Measurements from ENCODE around the gene SNX25. TPM values are rescaled to one million over a fixed set of nuclear protein-coding genes. Genes with fewer than 3 reads are reported as not detected.

SNX25 gene
- total RNA-seq, 1 experiment from 2014 or later = 3.5 TPM

- no peak for DNase-seq (ENCODE audit: low spot score)
- no peaks in the 10 kb centered on the region for H3K27me3 ChIP-seq (replicated peaks; ENCODE audit: insufficient read depth, low read depth, low read length, poor library complexity)
- no peaks in the 10 kb centered on the region for H3K36me3 ChIP-seq (ENCODE audit: insufficient read depth, low read length, poor library complexity, severe bottlenecking)
- BruUV-seq (replicated peaks) = no TSS peak
- POLR2A ChIA-PET (ENCODE audit: low non-redundant PET) = no interaction called here
- TF ChIP-seq EZH2 (IDR thresholded peaks at IDR 0.05; ENCODE audit: borderline replicate concordance, low read depth, low read length, poor library complexity, severe bottlenecking) (no peak), CTCF (conservative IDR thresholded peaks at IDR 0.05; ENCODE audit: low read depth, low read length) (no peak)
- intact Hi-C loops (cut with micrococcal nuclease; ENCODE audit: unreplicated experiment) = no loop called here
- CTCF ChIA-PET = no interaction called here
- H3K4me3 ChIP-seq (ENCODE audit: low read depth, low read length, poor library complexity, severe bottlenecking) = no peak overlapping the region
- no peak overlapping the region for H3K27ac ChIP-seq (ENCODE audit: low read depth, low read length, poor library complexity, severe bottlenecking)
- no peaks in the 10 kb centered on the region for H3K9me3 ChIP-seq (ENCODE audit: low read depth, low read length, poor library complexity, severe bottlenecking)
- H3K4me1 ChIP-seq (ENCODE audit: insufficient read depth, low read length, poor library complexity, severe bottlenecking) = peaks cover 16% of the 10 kb centered on the region
These were observed 37.8 kb downstream of the SNX25 start for GRCh38 chr4:185247151-185247550.

GRCh38 chr4:185248393-185249039 lies 39.1 kb downstream of the SNX25 start:
- CTCF ChIA-PET = no interaction called here
- Histone ChIP-seq H3K27ac (ENCODE audit: low read depth, low read length, poor library complexity, severe bottlenecking) (no peak overlapping the region), H3K27me3 (replicated peaks; ENCODE audit: insufficient read depth, low read depth, low read length, poor library complexity) (no peaks in the 10 kb centered on the region), H3K4me1 (ENCODE audit: insufficient read depth, low read length, poor library complexity, severe bottlenecking) (peaks cover 16% of the 10 kb centered on the region), H3K36me3 (ENCODE audit: insufficient read depth, low read length, poor library complexity, severe bottlenecking) (no peaks in the 10 kb centered on the region), H3K4me3 (ENCODE audit: low read depth, low read length, poor library complexity, severe bottlenecking) (no peak overlapping the region), H3K9me3 (ENCODE audit: low read depth, low read length, poor library complexity, severe bottlenecking) (no peaks in the 10 kb centered on the region)
- no peak for TF ChIP-seq EZH2 (IDR thresholded peaks at IDR 0.05; ENCODE audit: borderline replicate concordance, low read depth, low read length, poor library complexity, severe bottlenecking)
- no peak for TF ChIP-seq CTCF (conservative IDR thresholded peaks at IDR 0.05; ENCODE audit: low read depth, low read length)
- intact Hi-C loops (cut with micrococcal nuclease; ENCODE audit: unreplicated experiment) = no loop called here
- BruUV-seq (replicated peaks) = no TSS peak
- POLR2A ChIA-PET (ENCODE audit: low non-redundant PET) = no interaction called here
- DNase-seq (ENCODE audit: low spot score) = no peak

GRCh38 chr4:185249105-185249504 lies 39.7 kb downstream of the SNX25 start:
- CTCF ChIA-PET = no interaction called here
- no peaks in the 10 kb centered on the region for H3K9me3 ChIP-seq (ENCODE audit: low read depth, low read length, poor library complexity, severe bottlenecking)
- H3K4me3 ChIP-seq (ENCODE audit: low read depth, low read length, poor library complexity, severe bottlenecking) = no peak overlapping the region
- intact Hi-C loops (cut with micrococcal nuclease; ENCODE audit: unreplicated experiment) = no loop called here
- DNase-seq (ENCODE audit: low spot score) = no peak
- TF ChIP-seq EZH2 (IDR thresholded peaks at IDR 0.05; ENCODE audit: borderline replicate concordance, low read depth, low read length, poor library complexity, severe bottlenecking) (no peak), CTCF (conservative IDR thresholded peaks at IDR 0.05; ENCODE audit: low read depth, low read length) (no peak)
- no peaks in the 10 kb centered on the region for H3K36me3 ChIP-seq (ENCODE audit: insufficient read depth, low read length, poor library complexity, severe bottlenecking)
- BruUV-seq (replicated peaks) = no TSS peak
- H3K27me3 ChIP-seq (replicated peaks; ENCODE audit: insufficient read depth, low read depth, low read length, poor library complexity) = no peaks in the 10 kb centered on the region
- no peak overlapping the region for H3K27ac ChIP-seq (ENCODE audit: low read depth, low read length, poor library complexity, severe bottlenecking)
- POLR2A ChIA-PET (ENCODE audit: low non-redundant PET) = no interaction called here
- H3K4me1 ChIP-seq (ENCODE audit: insufficient read depth, low read length, poor library complexity, severe bottlenecking) = peaks cover 16% of the 10 kb centered on the region

Data from A673 (cell line).